T-helper 22 cell (primary cell): ENCODE measurements around the gene CHGA.

ENCODE experiments used
- DNase-seq: peaks from one replicate; pipeline ENCODE4 v3.0.0-alpha.2; 2020; ENCODE audit warnings: low read depth

CHGA gene

DNA sequence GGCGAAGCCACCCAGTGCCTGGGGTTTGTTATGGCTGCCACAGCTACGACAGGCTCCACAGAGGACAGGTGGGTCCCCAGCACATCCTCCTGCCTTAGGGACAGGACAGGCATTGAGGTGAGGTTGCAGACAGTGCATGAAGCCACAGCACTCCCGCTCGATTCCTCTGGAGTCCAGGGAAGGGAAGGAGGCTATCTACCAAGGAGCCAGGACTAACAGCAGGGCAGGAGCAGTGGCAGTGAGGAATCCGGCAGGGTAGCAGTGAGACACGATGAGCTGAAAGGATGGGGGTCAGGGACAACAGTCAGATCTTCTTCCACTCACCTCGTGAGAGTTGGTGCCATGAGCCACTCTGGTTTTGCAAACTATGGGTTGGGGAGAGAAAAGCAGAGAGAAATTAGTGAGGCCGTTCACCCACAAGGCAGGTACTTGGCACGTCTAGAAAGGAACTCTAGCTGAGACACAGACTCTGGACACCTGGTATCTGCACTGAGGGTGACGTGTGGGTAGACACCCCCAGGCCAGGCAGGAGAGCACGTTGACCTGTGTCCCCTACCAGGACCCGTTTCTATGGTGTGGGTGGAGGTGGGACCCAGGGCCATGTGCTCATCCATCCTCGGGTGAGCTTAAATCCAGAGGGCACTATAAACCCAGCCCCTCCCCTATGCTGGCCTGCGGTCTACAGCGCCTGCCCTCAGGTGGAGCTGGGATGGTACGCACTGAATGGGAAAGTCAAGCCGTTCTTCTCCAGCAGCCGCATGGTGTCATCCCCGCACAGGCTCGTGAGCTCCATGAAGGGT lies 39.3 kb downstream of the CHGA start:
- DNase-seq, result no peak

DNA sequence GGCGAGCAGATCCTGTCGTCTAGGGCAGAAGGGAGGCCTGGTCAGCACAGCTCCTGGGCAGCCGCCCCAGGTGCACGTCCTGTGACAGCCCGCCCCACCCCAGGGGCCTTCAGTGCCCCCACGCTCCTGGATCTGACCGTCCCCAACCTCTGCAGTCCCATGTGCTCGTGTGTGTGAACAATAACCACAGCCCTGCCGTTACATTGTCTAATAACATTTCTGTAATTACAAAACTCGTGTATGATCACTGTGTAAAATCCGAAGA lies 39.8 kb downstream of the CHGA start:
- DNase-seq, result no peak

DNA sequence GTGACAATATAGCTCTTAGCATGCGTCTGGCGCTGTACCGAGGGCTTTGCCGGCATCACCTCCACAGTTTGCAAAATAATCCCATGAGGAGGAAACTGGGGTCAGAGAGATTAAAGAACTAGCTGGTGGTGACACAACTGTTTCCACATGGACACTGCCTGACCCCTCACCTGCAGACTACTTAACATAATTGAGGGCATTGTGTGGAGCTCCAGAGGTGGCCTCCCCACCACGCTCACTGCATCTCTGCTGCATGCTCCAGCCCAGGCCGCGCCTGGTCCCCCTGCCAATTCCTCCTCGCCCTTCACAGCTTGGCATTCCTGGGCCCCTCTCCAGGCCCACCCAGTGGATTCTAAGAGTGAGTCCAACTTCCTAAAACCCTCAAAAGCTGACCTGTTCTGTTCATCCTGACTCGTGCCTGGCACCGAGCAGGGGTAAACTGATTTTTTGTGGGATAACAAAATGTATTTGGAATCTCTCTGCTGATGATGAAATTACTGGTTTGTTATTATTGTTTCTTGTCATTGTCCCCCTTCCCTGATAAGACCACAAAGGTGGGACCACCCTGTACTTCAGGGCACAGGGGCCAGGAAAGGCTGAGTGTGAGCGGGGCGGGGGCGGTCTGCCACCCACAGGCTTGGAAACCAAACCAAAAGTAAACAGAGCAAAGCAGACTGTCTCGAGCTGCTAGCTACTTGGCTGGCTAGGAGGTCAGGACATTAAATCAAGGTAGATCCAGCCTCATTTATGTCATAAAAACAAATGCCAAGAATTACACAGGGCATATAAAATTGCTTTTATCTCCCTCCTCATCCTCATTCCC lies 40.6 kb downstream of the CHGA start:
- DNase-seq, result no peak

DNA sequence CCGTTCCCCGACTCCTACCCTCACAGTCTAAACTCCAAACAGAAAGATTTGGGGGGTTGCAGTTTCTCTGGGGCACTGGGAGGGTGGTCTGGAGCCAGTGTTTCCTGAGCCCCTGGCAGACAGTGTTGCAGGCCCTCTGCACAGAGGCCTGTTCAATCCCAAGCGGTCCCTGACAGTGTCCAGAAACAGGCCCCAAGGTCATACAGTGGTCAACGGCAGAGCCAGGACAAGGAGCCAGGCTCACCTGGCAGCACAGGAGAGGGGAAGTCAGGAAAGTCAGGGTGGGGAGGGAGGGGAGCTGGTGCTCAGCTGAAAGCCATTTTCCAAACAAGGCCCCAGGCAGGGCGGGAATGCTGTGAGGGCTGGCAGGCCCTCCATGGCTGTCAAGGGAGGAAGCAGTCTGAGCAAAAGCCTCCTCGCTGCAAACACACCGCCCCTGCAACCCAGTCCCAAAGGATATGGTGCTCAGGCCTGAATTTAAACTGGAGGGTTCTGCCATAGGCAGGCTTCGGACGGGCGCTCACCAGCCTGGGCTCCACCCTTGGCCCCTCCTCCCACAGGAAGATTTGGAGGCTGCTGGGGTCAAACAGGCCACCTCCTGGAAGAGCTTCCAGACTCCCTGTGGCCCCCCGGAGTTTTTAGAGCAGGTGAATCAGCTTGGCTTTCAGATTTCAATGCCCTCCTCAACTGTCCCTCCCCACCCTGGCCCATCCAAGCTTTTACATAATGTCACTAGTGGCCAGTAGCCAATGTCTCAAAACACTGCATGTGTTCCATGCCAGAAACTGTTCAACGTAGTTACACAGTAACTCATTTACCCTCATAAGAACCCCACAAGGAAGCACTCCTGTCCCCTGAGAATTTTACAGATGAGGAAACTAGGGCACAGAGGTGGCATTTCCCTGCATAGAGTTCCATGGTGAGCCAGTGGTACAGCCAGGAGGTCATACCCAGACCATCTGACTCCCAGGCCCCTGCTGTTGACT lies 41.5 kb downstream of the CHGA start:
- no peak for DNase-seq

DNA sequence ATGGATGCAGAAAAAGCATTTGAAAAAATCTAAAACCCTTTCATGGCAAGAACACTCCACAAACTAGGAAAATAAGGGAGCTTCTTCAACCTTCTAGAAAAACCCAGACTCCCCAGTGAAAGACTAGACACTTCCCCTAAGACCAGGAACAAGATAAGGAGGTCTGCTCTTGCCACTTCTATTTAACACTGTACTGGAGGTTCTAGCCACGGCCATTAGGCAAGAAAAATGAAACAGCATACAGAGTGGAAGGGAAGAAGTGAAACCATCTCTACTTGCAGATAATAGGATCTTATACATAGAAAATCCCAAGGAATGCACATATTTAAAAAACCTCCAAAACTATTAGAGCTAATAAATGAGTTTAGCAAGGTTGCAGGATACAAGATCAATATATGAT lies 42.3 kb downstream of the CHGA start:
- no peak for DNase-seq

DNA sequence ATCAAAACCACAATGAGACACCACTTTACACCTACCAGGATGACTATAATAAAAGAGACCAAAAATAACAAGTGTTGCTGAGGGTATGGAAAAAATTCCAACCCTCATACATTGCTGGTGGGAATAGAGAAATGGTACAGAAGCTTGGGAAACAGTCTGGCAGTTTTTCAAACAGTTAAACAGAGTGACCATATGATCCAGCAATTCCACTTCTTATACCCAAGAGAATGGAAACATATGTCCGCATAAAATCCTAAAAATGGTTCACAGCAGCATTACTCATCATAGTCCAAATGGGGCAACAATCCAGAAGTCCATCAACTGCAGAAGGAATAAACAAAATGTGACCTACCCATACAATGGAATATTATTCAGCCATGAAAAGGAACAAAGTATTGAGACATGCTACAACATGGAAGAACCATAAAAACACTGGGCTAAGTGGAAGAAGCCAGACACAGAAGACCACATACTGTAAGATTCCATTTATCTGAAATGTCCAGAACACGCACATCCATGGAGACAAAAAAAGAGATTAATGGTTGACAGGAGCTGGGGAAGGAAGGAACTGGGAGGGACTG lies 44.5 kb downstream of the CHGA start:
- no peak for DNase-seq

DNA sequence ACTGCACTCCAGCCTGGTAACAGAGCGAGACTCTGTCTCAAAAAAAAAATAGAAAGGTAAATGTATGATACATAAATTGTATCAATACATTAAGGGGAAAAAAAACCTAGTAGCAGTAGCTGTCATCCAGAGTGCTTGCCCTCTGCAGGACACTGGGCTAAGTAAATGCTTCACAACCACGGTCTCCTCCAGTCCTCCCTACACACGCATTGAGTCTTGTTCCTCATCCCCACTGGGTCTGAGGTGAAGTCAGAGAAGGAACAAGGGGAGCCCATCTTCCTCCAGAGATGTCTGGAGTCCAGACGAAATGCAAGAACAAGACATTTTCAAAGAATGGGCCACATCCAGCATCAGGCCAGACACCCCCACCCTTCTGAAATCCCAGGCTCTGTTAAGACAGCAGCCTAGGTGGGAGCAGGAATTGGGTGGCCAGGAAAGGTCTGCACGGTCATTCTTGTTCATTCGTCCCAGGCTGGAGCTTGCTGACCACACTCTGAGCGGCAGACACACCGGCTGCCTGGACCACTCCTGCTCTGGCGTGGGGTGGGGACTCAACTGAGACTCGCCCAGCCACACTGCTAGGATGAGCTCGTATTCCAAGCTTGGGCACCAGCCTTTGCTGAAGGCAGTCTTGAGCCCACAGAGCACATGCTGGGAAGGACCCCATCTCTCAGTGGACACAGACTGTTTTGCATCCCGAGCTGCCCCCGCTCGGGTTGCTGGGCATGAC lies 45.5 kb downstream of the CHGA start:
- DNase-seq, result no peak

DNA sequence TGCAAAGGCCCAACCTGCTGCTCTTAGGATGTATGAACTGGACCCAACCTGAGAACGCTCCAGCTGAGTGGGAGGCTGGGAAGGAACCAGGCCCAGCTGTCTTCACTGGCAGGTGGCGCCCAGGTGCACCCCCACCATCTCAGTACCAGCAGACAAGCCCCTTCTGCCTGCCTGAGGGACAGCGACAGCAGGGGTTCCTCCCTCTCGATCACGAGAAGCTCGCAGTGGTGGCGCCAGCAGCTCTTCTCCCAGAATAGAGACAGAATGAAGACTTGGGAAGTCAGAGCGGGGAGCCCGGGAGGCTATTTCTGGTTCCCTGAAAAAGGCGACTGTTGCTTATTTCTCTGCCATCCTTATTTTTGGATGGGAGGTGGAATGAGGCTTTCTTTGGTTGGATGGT lies 46.5 kb downstream of the CHGA start:
- no peak for DNase-seq

DNA sequence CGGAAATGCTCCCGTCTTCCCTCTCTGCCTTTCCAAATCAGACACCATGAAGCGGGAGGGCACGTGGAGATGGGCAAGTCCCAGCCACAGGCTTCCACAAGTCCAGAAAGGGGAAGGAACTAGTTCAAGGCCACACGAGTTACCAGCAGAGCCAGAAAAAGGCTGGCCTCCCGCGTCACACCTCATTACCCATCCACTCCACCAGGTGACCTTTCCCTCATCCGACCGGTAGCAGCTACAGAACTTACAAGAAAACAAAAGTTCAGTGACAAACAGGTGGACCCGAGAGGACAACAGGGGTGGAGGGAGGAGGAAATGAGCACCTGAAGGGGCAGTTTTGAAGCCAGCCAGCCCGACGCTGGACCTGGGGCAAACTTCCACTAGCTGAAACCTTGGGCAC lies 46.9 kb downstream of the CHGA start:
- no peak for DNase-seq

DNA sequence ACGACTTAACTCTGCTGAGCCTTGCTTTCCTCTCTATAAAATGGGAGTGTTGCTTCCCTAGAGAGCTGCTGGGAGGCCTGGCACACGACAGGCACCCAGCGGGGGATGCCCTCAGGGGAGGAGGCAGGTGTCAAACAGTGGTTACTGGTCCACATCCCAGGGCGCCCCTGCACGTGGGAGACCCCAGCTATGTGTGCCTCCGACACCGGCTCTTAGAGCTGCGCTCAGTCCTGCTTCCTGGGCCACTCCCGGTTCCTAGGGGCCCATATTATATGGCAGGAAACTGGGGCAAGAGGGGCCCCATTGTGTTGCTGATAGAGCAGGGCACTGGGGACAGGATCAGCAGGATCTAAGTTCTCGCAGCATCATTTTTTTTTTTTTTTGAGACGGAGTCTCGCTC lies 47.3 kb downstream of the CHGA start:
- no peak for DNase-seq

DNA sequence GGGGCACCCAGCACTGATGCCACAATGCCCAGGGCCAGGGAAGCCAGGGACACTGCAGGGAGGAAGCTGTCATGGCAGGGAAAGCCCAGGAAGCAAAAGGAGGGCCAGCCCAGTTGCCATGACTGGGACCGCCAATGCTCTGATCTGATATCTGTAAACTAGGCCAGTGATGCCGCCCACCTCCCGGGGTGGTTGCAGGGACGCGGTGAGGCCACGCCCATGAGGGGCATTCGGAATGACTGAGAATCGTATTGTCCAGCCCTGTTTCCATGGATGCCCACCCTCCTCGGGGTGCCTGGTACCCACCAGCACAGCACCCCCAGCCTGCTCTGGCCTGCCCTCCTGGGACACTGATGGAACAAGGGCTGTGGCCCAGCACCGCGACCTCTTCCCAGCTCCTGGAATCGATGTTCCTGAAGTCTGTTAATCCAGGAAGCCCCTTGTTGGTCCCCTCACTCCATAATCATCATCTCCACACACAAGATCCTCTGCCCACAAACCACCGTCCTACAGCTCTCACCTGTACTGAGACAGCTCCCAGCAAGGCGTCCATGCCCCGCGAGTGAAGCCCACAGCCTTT lies 48.7 kb downstream of the CHGA start:
- no peak for DNase-seq

DNA sequence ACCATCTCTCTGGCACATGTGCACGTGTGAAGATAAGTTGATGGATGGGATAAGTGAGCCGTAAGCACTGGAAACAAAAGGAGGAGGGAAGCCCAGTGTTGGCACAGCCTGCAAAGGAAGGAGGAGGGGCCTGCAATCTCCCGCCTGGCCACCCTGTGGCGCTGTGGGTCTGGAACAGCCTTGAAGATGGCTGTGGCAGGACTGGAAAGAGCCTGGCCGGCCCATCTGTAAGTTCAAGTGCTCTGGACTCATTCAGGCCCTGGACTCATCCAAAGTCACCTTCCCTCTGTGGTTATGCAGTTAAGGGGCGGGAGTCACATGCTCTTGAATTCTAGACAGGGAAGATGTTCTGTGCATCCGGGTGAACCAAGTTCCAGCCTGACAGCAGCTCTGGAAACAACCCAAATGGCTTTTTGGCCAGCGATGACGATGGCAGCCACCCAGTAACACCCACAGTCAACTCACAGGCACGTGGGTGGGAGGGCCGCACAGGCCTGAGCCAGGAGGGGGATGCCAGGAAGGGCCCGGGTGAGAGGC lies 50.4 kb downstream of the CHGA start:
- DNase-seq, result no peak

DNA sequence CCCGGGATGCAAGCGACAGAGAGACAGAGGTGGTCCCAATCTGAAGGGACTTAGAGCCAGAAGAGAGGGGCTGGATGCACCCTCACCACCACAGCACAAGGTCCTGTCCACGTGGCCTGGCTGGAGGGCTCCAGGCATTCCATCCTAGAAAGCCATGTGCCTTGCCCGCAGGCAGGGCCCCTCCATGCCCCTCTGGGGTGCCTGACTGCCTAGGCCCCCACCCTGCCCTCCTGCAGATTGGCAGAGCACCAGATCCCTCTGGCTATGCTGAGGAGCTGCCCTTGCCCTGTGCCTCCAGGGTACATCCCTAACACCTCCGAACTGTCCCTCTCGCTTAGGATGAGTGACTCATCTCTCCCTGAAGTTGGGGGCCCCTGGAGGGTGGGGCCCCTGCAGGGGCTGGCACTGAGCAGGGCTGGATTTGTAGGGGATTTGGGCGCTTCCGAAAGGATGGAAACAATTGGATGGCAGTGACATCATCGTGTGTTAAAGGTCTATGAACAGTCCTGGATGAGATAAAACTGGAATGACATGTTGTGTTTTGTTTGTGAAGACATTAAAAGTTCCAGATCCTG lies 50.9 kb downstream of the CHGA start:
- DNase-seq, result no peak

DNA sequence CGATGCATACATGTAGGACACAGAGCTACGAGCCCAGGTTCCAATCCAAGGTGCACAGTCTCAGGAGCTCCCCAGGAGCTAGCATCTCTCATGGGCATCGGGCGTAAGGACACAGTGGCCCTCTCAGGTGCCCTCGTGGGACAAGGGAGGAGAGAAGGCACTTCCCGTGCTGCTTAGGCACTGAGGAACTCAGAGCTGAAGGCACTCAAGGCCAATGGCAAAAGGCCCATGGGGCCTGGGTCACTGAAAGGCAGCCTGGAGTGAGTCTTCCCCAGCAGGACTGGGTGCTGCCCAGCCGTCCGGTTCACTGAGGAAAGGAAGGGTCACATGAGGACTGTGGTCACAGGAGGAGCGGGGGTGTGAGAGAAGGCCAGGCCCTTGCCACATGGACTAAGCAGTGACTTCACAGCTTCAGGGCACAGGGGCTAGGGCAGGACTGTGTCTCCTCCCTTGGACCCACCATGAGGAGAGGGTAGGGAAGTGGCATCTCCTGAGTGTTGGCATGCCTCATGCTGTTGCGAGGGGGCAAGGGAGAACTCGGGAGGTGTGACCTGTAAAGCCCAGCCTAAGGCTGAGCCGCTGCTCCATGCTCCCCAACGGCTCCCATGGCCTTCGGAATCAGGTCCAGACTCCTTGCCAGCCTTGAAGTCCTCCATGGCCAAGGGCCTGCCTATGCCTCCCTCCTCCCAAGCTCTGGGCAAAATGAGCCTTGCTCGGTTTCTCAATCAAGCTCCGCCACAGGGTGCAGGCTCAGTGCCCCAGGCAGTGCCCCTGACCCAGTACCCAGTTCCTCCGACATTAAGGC lies 51.8 kb downstream of the CHGA start:
- DNase-seq, result no peak

DNA sequence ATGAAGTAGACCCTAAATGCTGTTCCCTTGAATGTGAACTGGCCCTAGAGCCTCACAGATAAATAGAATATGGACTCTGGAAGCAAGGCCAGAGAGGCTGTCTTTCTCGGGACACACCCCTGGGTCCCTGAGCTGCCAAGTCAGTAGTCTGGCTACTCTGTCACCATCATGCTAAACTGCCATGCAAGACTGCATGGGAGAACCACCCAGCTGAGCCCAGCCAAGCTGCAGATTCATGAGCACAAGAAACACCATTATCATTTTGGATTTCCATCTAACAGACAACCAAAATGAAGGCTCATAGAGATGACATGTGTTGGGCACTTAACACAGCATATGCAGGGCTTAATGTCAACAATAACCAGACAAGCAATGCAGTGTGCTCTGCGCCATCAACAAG lies 53.3 kb downstream of the CHGA start:
- no peak for DNase-seq

DNA sequence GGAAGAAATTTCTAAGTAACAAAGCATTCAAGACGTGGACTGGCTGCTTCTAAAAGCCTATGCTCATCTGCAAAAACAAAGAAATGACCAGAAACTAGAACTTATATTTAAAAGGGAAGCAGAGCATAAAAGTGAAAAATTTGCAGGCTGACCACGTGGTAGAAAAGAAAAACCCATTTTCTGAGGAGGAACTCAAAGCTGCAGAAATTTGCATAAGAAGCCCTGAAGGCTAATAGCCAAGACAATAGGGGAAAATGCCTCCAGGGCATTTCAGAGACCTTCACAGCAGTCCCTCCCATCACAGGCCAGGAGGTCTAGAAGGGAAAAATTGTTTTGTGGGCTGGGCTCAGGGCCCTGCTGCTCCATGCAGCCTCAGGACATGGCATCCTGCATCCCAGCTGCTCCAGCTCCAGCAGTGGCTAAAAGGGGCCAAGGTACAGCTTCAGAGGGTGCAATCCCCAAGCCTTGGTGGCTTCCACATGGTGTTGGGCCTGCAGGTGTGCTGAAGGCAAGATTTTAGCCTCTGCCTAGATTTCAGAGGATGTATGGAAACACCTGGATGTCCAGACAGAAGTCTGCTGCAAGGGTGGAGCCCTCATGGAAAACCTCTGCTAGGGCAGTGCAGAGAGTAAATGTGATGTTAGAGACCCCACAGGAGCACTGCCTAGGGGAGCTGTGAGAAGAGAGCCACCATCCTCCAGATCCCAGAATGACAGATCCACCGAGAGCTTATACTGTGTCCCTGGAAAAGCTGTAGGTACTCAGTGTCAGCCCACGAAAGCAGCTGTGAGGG lies 55.5 kb downstream of the CHGA start:
- DNase-seq, result no peak

DNA sequence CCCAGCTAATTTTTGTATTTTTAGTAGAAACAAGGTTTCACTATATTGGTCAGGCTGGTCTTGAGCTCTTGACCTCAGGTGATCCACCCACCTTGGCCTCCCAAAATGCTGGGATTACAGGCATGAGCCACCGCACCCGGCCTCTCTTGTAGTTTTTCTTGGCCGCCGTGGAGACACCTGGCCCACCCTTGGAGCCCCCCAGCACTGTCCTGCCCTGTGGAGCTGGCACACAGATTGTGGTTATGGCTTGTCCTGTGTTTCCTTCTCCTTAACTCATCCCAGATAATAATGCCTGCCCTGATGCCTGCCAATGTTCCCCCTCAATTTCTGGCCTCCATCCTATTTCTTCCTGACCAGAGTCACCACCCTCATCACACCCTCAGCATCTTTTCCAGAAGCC lies 57.9 kb downstream of the CHGA start:
- DNase-seq, result no peak

DNA sequence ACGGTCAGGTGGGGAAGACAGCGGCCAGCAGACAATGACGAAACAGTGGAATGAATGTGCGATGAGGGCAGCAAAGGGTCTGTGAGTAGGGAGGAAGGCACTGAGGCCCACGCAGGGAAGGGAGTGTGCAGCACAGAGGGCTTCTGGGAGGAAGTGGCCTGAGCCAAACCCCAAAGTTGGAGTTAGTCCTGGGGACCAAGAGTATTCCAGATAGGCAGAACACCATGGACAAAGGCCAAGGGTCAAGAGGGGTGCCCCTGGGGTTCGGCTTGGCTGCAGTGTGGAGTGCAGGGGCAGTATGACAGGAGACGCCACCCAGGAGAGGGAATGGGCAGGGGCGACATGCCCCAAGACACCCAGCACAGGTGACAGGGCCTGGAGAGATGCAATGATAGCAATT lies 58.8 kb downstream of the CHGA start:
- no peak for DNase-seq

DNA sequence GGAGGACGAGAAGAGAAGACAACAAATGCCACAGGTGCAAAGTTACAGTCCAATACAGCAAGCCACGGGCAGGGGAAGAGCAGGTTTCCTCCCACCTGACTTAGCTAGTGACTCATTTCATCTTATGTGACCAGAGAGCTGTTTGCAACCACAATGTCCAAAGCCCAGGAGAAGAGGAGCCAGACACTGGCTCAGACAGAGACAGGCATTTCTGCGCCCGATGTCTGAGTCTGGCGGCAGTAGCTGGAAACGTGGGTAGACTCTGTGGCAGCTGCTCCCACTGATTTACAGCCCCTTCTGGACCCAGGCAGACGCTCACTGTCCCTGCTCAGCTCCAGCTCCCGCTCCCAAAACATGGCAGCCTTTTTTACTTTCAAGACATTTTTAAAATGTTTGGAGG lies 60.0 kb downstream of the CHGA start:
- DNase-seq, result no peak
